HEK293T (cell line): ENCODE data around the gene WDR83.

Experiments
- ARNT ChIP-seq: fragments of 450-650 bp; IDR thresholded peaks from 2 replicates; pipeline ENCODE4 v1.6.1; 2017; ENCODE audit warnings: mild to moderate bottlenecking
- BHLHE40 ChIP-seq: fragments of 450-650 bp; IDR thresholded peaks from 2 replicates; pipeline ENCODE4 v1.6.1; 2016; ENCODE audit warnings: mild to moderate bottlenecking, moderate library complexity, borderline replicate concordance
- FOXA1 ChIP-seq: fragments of 450-650 bp; IDR thresholded peaks from 2 replicates; pipeline ENCODE4 v1.6.1; 2016; ENCODE audit warnings: mild to moderate bottlenecking
- LEF1 ChIP-seq: fragments of 450-650 bp; IDR thresholded peaks from 2 replicates; pipeline ENCODE4 v1.6.1; 2017; ENCODE audit warnings: mild to moderate bottlenecking, borderline replicate concordance
- NFRKB ChIP-seq: fragments of 450-650 bp; IDR thresholded peaks from 2 replicates; pipeline ENCODE4 v1.6.1; 2016; ENCODE audit warnings: mild to moderate bottlenecking, moderate library complexity
- SUZ12 ChIP-seq: fragments of 450-650 bp; IDR thresholded peaks from 2 replicates; pipeline ENCODE4 v1.6.1; 2016; ENCODE audit warnings: mild to moderate bottlenecking

- TF ChIP-seq NFRKB (no peak), FOXA1 (no peak), SUZ12 (no peak), ARNT (no peak), LEF1 (no peak), BHLHE40 (no peak)
Measured at GRCh38 chr19:12695096-12695495, 28.5 kb downstream of the WDR83 start.
